Progenitor cell of endocrine pancreas (in vitro differentiated cells): ENCODE measurements around the gene PHF12. TPM values are rescaled to one million over a fixed set of nuclear protein-coding genes. Genes with fewer than 3 reads are reported as not detected.

Source experiments
- DNase-seq: peaks from one replicate; pipeline ENCODE4 v3.0.0; 2021; ENCODE audit warnings: low spot score; ENCODE audit not compliant: unreplicated experiment
- H3K27ac Mint-ChIP-seq: 2 replicates; pipeline ENCODE4 v1.8.0; 2021; ENCODE audit warnings: mild to moderate bottlenecking, moderate library complexity, mixed read lengths
- H3K27me3 Mint-ChIP-seq: 2 replicates; pipeline ENCODE4 v1.8.0; 2021; ENCODE audit warnings: mixed read lengths
- H3K36me3 Mint-ChIP-seq: 2 replicates; pipeline ENCODE4 v1.8.0; 2022; ENCODE audit warnings: mixed read lengths; ENCODE audit not compliant: insufficient read depth
- H3K4me1 Mint-ChIP-seq: 2 replicates; pipeline ENCODE4 v1.8.0; 2021; ENCODE audit warnings: low read depth, mixed read lengths
- H3K4me3 Mint-ChIP-seq: 2 replicates; pipeline ENCODE4 v1.8.0; 2021; ENCODE audit warnings: low read depth, mild to moderate bottlenecking, moderate library complexity, mixed read lengths
- H3K9me3 Mint-ChIP-seq: 2 replicates; pipeline ENCODE4 v1.8.0; 2021; ENCODE audit warnings: low read depth, mixed read lengths
- CTCF ChIP-seq: fragments of 200-600 bp; sonication (generic); IDR thresholded peaks from one replicate; pipeline ENCODE4 v1.5.0; 2021; ENCODE audit warnings: antibody characterized with exemption, mild to moderate bottlenecking; ENCODE audit not compliant: unreplicated experiment
- microRNA-seq: library from miRNA; unstranded; fragments of <30 nt; microRNA quantifications from one replicate; pipeline ENCODE4 v1.1.0, GENCODE V29; 2020; ENCODE audit warnings: borderline number of aligned reads; ENCODE audit not compliant: unreplicated experiment
- total RNA-seq: library from RNA; stranded (reverse); gene quantifications from 2 replicates; pipeline ENCODE4 v1.2.1, GENCODE V29; 2021

PHF12 gene
- total RNA-seq, 1 donor from 2014 or later, result 71.8 TPM

DNA sequence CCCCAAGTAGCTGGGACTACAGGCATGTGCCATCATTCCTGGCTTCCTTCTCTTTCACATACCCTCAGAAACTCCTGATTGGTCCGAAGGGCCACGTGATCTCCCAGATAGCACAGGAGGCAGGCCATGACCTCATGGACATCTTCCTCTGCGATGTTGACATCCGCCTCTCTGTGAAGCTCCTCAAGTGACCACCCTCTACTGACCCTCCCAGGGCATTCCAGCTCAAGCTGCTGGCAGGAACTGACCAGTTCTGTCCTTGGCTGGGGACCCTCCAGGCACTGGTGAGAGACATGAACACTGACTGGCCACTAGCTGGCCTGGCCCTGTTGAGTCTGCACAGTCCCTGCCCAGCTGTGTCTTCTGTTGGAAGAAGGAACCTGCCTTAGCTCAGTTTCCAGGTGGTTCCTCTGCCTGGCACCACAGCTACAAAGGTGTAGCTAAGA lies 90.9 kb downstream of the PHF12 start:
- Mint-ChIP-seq H3K36me3 (peaks cover 12% of the 10 kb centered on the region), H3K4me1 (peaks cover 5% of the 10 kb centered on the region), H3K27me3 (no peaks in the 10 kb centered on the region), H3K27ac (no peak overlapping the region), H3K9me3 (no peaks in the 10 kb centered on the region), H3K4me3 (no peak overlapping the region)
- no peak for TF ChIP-seq CTCF
- no peak for DNase-seq

DNA sequence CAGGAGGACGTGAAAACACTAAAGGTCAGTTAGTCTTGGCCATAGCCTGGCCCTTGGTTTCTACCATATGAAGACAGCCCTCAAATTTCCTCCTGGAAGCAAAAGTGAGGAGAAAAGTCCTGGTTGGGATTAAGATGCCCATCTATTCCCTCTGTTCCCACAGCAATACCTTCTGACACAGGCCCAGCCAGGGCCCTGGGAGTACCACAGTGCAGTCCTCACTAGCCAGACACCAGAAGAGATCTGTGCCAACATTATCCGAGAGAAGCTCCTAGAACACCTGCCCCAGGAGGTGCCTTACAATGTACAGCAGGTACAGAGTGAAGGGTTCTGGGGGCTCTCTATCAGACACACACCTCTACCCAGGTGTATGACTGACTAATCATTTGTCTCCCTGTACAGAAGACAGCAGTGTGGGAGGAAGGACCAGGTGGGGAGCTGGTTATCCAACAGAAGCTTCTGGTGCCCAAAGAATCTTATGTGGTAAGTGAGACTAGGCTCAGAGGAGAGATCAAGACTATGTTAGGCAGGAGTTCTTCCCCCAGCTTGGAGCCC lies 92.4 kb downstream of the PHF12 start:
- TF ChIP-seq CTCF, result no peak
- H3K4me1 Mint-ChIP-seq, result peaks cover 8% of the 10 kb centered on the region
- no peaks in the 10 kb centered on the region for H3K9me3 Mint-ChIP-seq
- no peaks in the 10 kb centered on the region for H3K27me3 Mint-ChIP-seq
- no peak for DNase-seq
- H3K4me3 Mint-ChIP-seq, result no peak overlapping the region
- H3K36me3 Mint-ChIP-seq, result peaks cover 12% of the 10 kb centered on the region
- no peak overlapping the region for H3K27ac Mint-ChIP-seq

- Mint-ChIP-seq H3K4me3 (no peak overlapping the region), H3K4me1 (peaks cover 8% of the 10 kb centered on the region), H3K36me3 (peaks cover 12% of the 10 kb centered on the region), H3K9me3 (no peaks in the 10 kb centered on the region), H3K27ac (no peak overlapping the region), H3K27me3 (no peaks in the 10 kb centered on the region)
- no peak for DNase-seq
- no peak for TF ChIP-seq CTCF
Observed at GRCh38 chr17:28857905-28858800, 93.2 kb downstream of the PHF12 start.

DNA sequence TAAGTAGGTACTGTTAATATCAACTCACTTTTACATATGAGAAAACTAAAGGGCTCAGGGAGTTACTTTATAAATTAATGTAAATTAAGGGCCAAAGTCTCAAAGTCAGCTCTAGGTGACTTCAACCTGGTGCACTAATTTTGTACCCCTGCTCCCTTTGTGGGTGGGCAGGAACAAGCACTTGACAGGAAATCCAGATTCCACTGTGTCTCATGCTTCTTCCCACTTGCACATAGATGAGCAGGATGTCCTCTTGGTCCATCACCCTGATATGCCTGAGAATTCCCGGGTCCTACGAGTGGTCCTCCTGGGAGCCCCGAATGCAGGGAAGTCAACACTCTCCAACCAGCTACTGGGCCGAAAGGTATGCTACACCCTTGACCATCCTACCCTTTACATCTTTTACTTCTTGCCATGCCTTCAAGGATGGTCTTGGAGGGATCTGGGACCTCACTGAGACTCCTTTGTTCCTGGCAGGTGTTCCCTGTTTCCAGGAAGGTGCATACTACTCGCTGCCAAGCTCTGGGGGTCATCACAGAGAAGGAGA lies 95.2 kb downstream of the PHF12 start:
- H3K27me3 Mint-ChIP-seq, result no peaks in the 10 kb centered on the region
- H3K27ac Mint-ChIP-seq, result peak overlapping the region; percentile 49
- peak overlapping the region; percentile 94 for H3K4me3 Mint-ChIP-seq
- H3K9me3 Mint-ChIP-seq, result no peaks in the 10 kb centered on the region
- no peak for DNase-seq
- TF ChIP-seq CTCF, result no peak
- peaks cover 8% of the 10 kb centered on the region for H3K4me1 Mint-ChIP-seq
- H3K36me3 Mint-ChIP-seq, result peaks cover 11% of the 10 kb centered on the region

DNA sequence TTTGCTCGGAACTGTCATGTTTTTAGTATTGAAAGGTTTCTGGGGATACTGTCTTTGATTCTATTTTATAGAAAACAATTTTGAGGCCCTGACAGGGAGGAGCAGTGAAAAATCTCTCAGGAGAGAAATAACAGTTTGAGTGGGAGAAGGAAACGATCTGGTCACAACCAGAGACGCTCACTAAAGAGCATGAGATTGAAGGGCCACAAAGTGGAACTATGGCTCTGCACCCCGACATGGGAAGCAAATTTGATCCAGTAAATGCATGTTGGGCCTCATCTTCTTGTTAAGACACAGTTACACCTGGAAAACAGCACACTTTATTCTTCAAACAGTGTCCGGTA lies 96.0 kb downstream of the PHF12 start:
- DNase-seq, result no peak
- H3K27me3 Mint-ChIP-seq, result no peaks in the 10 kb centered on the region
- H3K9me3 Mint-ChIP-seq, result no peaks in the 10 kb centered on the region
- peak overlapping the region; percentile 96 for H3K27ac Mint-ChIP-seq
- peaks cover 8% of the 10 kb centered on the region for H3K4me1 Mint-ChIP-seq
- peaks cover 9% of the 10 kb centered on the region for H3K36me3 Mint-ChIP-seq
- H3K4me3 Mint-ChIP-seq, result peak overlapping the region; percentile 94
- no peak for TF ChIP-seq CTCF

Small RNAs within 50 kb of the gene (microRNA-seq; reads per million reads assigned to microRNA genes)
- not detected for gene MIR451B

Other genes with a start within 250 kb of the PHF12 start
- 15.2 and 16.3 TPM in 2 replicates for gene PROCA1, start 239.6 kb downstream of the PHF12 start, total RNA-seq
- gene RAB34, start 233.7 kb downstream of the PHF12 start, total RNA-seq, result 147 and 150 TPM in 2 replicates
- 1,486 and 1,562 TPM in 2 replicates for gene RPL23A, start 231.5 kb downstream of the PHF12 start, total RNA-seq
- 14.0 and 15.5 TPM in 2 replicates for gene TLCD1, start 225.3 kb downstream of the PHF12 start, total RNA-seq
- gene NEK8, start 222.7 kb downstream of the PHF12 start, total RNA-seq, result 15.4 and 16.8 TPM in 2 replicates
- gene TRAF4, start 207.5 kb downstream of the PHF12 start, total RNA-seq, result 254 and 260 TPM in 2 replicates
- 48.9 and 58.7 TPM in 2 replicates for gene FAM222B, start 108.7 kb downstream of the PHF12 start, total RNA-seq
- gene ERAL1, start 96.5 kb downstream of the PHF12 start, total RNA-seq, result 49.2 and 49.7 TPM in 2 replicates
- 125 and 131 TPM in 2 replicates for gene FLOT2, start 53.8 kb downstream of the PHF12 start, total RNA-seq
- gene DHRS13, start 48.4 kb downstream of the PHF12 start, total RNA-seq, result 22.4 and 25.9 TPM in 2 replicates
- gene SEZ6, start 54.5 kb upstream of the PHF12 start, total RNA-seq, result 9.8 and 10.1 TPM in 2 replicates
- 4.3 and 5.3 TPM in 2 replicates for gene PIPOX, start 91.6 kb upstream of the PHF12 start, total RNA-seq
- 75.7 and 77.1 TPM in 2 replicates for gene MYO18A, start 228.9 kb upstream of the PHF12 start, total RNA-seq